Liver (tissue), 3 donors: ENCODE results near the gene CFAP99.

Experiments
- ATF3 ChIP-seq: IDR thresholded peaks from 2 replicates; pipeline ENCODE4 v1.6.1; 2016; ENCODE audit warnings: antibody characterized with exemption
- CTCF ChIP-seq: fragments of 150-350 bp; IDR thresholded peaks from 2 replicates; pipeline ENCODE4 v1.5.1; 2017; ENCODE audit warnings: improper control_type of control experiment, low read depth, low read length; ENCODE audit not compliant: missing input control
- EGR1 ChIP-seq, 2 donors: IDR thresholded peaks; 2 replicates each; pipeline ENCODE4 v1.6.1; 2016 to 2018; ENCODE audit warnings: antibody characterized with exemption in 2 of 2, low read depth in 2 of 2
- FOXA1 ChIP-seq: IDR thresholded peaks from 2 replicates; pipeline ENCODE4 v1.6.1; 2016; ENCODE audit warnings: antibody characterized with exemption
- GABPA ChIP-seq, 2 donors: IDR thresholded peaks in 1 of 2; conservative IDR thresholded peaks in 1 of 2; 2 replicates each; pipeline ENCODE4 v1.6.1; 2016; ENCODE audit warnings: antibody characterized with exemption in 2 of 2, mild to moderate bottlenecking in 1 of 2, moderate library complexity in 1 of 2
- JUND ChIP-seq, 2 donors: IDR thresholded peaks; 2 replicates each; pipeline ENCODE4 v1.6.1; 2016; ENCODE audit warnings: antibody characterized with exemption in 2 of 2
- MAX ChIP-seq: IDR thresholded peaks from 2 replicates; pipeline ENCODE4 v1.6.1; 2016; ENCODE audit warnings: antibody characterized with exemption
- REST ChIP-seq: IDR thresholded peaks from 2 replicates; pipeline ENCODE4 v1.6.1; 2016; ENCODE audit warnings: antibody characterized with exemption, mild to moderate bottlenecking
- RXRA ChIP-seq, 2 donors: IDR thresholded peaks; 2 replicates each; pipeline ENCODE4 v1.6.1; 2017 to 2018; ENCODE audit warnings: antibody characterized with exemption in 2 of 2, mild to moderate bottlenecking in 1 of 2
- TAF1 ChIP-seq: conservative IDR thresholded peaks from 2 replicates; pipeline ENCODE4 v1.6.1; 2016; ENCODE audit warnings: antibody characterized with exemption, mild to moderate bottlenecking
- YY1 ChIP-seq: IDR thresholded peaks from 2 replicates; pipeline ENCODE4 v1.6.1; 2016; ENCODE audit warnings: antibody characterized with exemption, mild to moderate bottlenecking
- donor health status: healthy.
- donor health status: healthy.

GRCh38 chr4:2484185-2484584, 65.4 kb downstream of the CFAP99 start:
- TF ChIP-seq CTCF, result no peak
- no peak for TF ChIP-seq RXRA (IDR thresholded peaks at IDR 0.05)
- no peak for TF ChIP-seq REST
- TF ChIP-seq GABPA (IDR thresholded peaks at IDR 0.05 in 1 of 2, conservative IDR thresholded peaks at IDR 0.05 in 1 of 2), result no peak
- no peak for TF ChIP-seq MAX
- no peak for TF ChIP-seq YY1
- no peak for TF ChIP-seq EGR1 (IDR thresholded peaks at IDR 0.05; ENCODE audit: low read depth in 2 of 2)
- TF ChIP-seq TAF1, result no peak
- TF ChIP-seq JUND (IDR thresholded peaks at IDR 0.05), result no peak
- TF ChIP-seq FOXA1, result no peak
- TF ChIP-seq ATF3, result no peak
